AG04449 (cell line): ENCODE results near the gene DOCK6.

Experiments used
- CTCF ChIA-PET: fragments of 350-600 bp; formaldehyde crosslinking; extraction: SDS; loops from one replicate; lab custom pipeline; 2021; ENCODE audit warnings: antibody characterized with exemption; lab: Yijun Ruan, JAX
- POLR2A ChIA-PET: fragments of 400-600, 350-600 bp; formaldehyde crosslinking; extraction: SDS; loops from one replicate; lab custom pipeline; 2020; ENCODE audit warnings: antibody characterized with exemption, inconsistent platforms; lab: Yijun Ruan, JAX
- DNase-seq: peaks from one replicate; pipeline ENCODE4 v3.0.0-alpha.2; 2010; ENCODE audit warnings: low read depth, low spot score
- H3K4me3 ChIP-seq: 2 replicates; pipeline ENCODE4 v1.5.1; 2011; ENCODE audit warnings: low read depth, mild to moderate bottlenecking, control low read depth, low read length
- TF ChIP-seq, protein P1 (sequence below): IDR thresholded peaks from one replicate; pipeline ENCODE4 v1.5.1; 2011; ENCODE audit warnings: mild to moderate bottlenecking, moderate library complexity, low read length, control low read depth, inconsistent platforms; ENCODE audit not compliant: insufficient read depth; ENCODE audit errors: missing control alignments

The DOCK6 gene

DNA sequence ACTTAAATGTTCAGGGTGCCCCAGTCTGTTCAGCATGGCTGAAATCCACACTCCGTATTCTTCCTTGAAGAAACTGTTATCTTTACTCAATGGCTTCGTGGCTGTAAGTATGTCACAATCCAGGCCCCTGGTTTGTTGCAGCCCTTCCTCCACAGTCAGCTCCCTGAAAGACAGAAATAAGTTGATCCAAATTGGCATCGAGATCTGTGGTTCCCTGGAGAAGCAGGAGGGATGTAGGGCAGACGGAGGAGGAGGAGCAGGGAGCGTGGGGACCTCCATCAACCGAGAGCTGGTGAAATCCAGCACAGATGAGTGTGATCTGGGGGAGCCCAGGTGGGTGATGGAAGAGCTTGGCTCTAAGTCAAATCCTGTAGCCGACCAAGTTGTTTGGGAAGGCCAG is 33.9 kb upstream of the DOCK6 start:
- ChIA-PET POLR2A (no interaction called here), CTCF (interaction anchor here (0.7 to 5.2 kb wide), 12 partner anchors 9 to 292 kb away, joined by 3 to 51 read pairs (median 5); no protein-coding TSS in a partner anchor)
- TF ChIP-seq, protein P1, sequence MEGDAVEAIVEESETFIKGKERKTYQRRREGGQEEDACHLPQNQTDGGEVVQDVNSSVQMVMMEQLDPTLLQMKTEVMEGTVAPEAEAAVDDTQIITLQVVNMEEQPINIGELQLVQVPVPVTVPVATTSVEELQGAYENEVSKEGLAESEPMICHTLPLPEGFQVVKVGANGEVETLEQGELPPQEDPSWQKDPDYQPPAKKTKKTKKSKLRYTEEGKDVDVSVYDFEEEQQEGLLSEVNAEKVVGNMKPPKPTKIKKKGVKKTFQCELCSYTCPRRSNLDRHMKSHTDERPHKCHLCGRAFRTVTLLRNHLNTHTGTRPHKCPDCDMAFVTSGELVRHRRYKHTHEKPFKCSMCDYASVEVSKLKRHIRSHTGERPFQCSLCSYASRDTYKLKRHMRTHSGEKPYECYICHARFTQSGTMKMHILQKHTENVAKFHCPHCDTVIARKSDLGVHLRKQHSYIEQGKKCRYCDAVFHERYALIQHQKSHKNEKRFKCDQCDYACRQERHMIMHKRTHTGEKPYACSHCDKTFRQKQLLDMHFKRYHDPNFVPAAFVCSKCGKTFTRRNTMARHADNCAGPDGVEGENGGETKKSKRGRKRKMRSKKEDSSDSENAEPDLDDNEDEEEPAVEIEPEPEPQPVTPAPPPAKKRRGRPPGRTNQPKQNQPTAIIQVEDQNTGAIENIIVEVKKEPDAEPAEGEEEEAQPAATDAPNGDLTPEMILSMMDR = no peak
- no peak overlapping the region for H3K4me3 ChIP-seq
- DNase-seq = no peak

DNA sequence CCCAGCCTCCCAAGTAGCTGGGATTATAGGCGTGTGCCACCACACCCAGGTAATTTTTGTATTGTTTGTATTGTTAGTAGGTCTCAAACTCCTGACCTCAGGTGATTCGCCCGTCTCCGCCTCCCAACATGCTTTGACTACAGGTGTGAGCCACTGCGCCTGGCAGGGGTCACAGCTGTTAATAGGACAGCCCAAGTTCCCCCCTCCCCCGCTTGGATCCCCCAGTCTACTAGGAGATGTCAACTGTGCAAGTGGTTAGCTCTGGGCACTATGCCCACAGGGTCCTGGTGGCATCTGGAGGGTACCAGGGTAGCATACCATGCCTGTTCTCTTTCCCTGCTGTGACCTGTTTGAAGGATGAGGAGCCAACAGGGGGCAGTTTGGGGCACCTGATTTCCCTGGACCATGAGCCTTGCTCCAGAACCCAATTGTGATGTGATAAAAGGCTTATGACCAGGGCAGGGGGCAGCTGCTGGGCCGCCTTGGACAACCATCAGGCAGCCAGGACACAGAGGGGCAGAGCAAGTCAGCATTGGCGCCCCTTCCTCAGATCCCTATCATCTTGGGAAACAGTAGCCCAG is 33.4 kb upstream of the DOCK6 start, which contains the start of gene TSPAN16:
Gene TSPAN16, plus strand, starts transcription at position 496 of the 581 bp plus-strand sequence. CDS start 138 bp downstream, outside the sequence.
- ChIA-PET POLR2A (no interaction called here), CTCF (interaction anchor here (0.5 to 5.2 kb wide), 16 partner anchors 10 to 293 kb away, joined by 3 to 51 read pairs (median 5); no protein-coding TSS in a partner anchor)
- TF ChIP-seq, protein P1 = no peak
- no peak within 1 kb of the TSS for H3K4me3 ChIP-seq
- no peak for DNase-seq

DNA sequence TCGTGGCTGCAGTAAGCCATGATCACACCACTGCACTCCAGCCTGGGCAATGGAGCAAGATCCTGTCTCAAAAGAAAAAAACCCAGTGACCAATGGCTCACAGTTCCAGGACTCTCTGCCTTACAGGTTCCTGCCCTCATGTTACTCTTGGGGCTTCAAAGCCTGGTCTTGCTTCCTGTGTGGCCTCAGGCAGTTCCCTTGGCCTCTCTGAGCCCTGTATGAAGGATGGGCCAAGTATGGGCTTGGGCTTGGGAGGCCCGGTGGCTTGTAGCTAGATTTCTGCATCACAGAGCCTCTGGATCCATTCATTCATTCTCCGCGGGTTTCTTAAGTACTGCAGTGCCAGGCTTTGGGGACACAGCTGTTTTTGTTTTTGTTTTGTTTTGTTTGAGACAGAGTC is 32.9 kb upstream of the DOCK6 start:
- TF ChIP-seq, protein P1 = no peak
- DNase-seq = no peak
- ChIA-PET CTCF (interaction anchor here (1.0 to 5.2 kb wide), 12 partner anchors 13 to 199 kb away, joined by 3 to 51 read pairs (median 6); no protein-coding TSS in a partner anchor), POLR2A (no interaction called here)
- H3K4me3 ChIP-seq = no peak overlapping the region

DNA sequence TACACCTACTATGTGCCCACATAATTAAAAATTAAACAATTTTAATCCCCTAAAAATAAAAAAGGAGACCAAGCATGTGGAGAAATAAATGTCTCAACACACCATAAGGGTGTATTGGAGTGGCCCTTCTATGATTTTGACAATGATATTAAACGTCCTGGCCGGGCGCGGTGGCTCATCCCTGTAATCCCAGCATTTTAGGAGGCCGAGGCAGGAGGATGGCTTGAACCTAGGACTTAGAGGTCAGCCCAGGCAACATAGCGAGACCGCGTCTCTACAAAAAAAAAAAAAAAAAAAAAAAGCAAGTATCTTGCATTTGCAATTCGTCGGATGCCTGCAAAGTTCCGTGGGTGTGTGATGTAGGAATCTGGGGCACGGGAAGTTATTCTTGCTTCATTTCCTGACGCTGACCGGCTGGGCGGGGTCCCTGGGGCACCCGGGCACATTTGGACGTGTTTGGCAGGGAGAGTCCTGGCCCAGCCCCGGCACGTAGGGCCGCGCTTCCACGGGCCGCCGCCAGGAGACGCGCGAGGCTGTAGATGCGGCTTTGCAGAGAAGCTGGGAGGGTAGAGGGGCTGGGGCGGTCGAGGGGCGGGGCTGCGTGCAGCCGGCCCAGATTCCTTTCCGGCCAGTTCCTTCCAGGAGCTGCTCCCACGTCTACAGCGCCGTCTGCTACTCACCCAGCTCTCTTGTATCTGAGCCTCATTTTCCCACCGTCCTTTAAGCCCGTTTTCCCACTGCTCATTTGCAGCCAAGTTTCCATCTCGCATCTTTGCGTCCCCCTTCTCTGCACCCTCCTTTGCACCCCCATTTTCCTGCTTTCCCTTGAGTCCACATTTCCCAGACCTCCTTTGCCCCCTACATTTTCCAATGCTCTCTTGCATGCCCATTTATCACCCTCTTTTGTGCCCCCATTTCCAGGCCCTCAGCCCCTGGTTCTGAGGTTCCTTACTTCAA is 31.4 kb upstream of the DOCK6 start:
- H3K4me3 ChIP-seq = peak overlapping the region; percentile 42
- ChIA-PET POLR2A (interaction anchor here (1.0 kb wide), 1 partner anchor 87 kb away, joined by 4 read pairs; no protein-coding TSS in a partner anchor), CTCF (interaction anchor here (0.6 to 5.2 kb wide), 38 partner anchors 9 to 287 kb away, joined by 3 to 51 read pairs (median 5); partner anchors contain the start of genes CCDC159, ELOF1, ODAD3 and PRKCSH)
- TF ChIP-seq, protein P1 = peak; percentile 99
- peak; percentile 37 for DNase-seq

DNA sequence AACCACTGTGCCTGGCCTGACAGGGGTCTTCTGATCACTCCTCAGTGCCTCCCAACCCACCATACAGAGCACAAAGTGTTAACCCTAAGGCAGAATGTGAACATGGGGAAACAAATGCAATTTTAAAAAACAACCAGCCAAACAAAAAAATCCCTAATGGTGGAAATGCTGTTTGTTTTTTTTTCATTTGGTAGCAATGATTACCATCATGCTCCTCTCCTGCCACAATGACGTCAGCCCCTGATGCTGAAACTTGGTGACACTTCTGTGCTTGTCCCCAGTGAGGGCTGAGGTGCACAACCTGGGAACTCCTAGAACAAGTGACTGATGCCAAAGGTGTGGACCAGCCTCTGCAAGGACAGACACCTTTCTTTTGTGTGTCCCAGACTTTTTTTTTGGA is 29.7 kb upstream of the DOCK6 start:
- TF ChIP-seq, protein P1 = no peak
- POLR2A ChIA-PET = no interaction called here
- DNase-seq = no peak
- H3K4me3 ChIP-seq = no peak overlapping the region
- CTCF ChIA-PET = interaction anchor here (1.1 to 10.5 kb wide), 7 partner anchors 17 to 193 kb away, joined by 3 to 89 read pairs (median 3); partner anchors contain the start of genes ELAVL3 and PRKCSH
